ENCODE data around the gene EXD1. TPM values are rescaled to one million over a fixed set of nuclear protein-coding genes. Genes with fewer than 3 reads are reported as not detected.

Gene EXD1
- total RNA-seq, 1 experiment from 2014 or later = 0.26 TPM

DNA sequence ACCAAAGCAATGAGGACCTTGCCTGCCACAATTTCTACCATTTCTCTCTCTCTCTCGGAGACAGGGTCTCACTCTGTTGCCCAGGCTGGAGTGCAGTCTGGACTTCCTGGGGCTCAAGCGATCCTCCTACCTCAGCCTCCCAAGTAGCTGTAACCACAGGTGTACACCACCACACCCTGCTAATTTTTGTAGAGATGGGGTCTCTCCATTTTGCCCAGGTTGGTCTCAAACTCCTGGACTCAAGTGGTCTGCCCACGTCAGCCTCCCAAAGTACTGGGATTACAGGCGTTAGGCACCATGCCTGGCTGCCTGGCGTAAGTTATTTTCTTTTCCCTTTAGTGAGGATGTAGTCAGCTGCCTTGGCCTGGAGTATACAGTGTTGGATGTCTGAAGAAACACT, 76.8 kb downstream of the EXD1 start:
- DNase-seq (ENCODE audit: low spot score) (no peak), ATAC-seq (no peak)
- no peak overlapping the region for H3K27ac Mint-ChIP-seq
- H3K9me3 Mint-ChIP-seq = peaks cover 8% of the 10 kb centered on the region
- no peak overlapping the region for H3K4me3 Mint-ChIP-seq
- no peaks in the 10 kb centered on the region for H3K4me1 Mint-ChIP-seq
- CTCF ChIA-PET = interaction anchor here (0.8 to 1.1 kb wide), 2 partner anchors 9 to 77 kb away, joined by 3 read pairs; partner anchors contain the start of gene CHP1
- H3K27me3 Mint-ChIP-seq (ENCODE audit: low read depth) = no peaks in the 10 kb centered on the region
- POLR2A ChIA-PET = no interaction called here
- H3K36me3 Mint-ChIP-seq = no peaks in the 10 kb centered on the region
- TF ChIP-seq, protein P1, sequence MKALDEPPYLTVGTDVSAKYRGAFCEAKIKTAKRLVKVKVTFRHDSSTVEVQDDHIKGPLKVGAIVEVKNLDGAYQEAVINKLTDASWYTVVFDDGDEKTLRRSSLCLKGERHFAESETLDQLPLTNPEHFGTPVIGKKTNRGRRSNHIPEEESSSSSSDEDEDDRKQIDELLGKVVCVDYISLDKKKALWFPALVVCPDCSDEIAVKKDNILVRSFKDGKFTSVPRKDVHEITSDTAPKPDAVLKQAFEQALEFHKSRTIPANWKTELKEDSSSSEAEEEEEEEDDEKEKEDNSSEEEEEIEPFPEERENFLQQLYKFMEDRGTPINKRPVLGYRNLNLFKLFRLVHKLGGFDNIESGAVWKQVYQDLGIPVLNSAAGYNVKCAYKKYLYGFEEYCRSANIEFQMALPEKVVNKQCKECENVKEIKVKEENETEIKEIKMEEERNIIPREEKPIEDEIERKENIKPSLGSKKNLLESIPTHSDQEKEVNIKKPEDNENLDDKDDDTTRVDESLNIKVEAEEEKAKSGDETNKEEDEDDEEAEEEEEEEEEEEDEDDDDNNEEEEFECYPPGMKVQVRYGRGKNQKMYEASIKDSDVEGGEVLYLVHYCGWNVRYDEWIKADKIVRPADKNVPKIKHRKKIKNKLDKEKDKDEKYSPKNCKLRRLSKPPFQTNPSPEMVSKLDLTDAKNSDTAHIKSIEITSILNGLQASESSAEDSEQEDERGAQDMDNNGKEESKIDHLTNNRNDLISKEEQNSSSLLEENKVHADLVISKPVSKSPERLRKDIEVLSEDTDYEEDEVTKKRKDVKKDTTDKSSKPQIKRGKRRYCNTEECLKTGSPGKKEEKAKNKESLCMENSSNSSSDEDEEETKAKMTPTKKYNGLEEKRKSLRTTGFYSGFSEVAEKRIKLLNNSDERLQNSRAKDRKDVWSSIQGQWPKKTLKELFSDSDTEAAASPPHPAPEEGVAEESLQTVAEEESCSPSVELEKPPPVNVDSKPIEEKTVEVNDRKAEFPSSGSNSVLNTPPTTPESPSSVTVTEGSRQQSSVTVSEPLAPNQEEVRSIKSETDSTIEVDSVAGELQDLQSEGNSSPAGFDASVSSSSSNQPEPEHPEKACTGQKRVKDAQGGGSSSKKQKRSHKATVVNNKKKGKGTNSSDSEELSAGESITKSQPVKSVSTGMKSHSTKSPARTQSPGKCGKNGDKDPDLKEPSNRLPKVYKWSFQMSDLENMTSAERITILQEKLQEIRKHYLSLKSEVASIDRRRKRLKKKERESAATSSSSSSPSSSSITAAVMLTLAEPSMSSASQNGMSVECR (CRISPR knock-in tag; IDR thresholded peaks at IDR 0.05; ENCODE audit: borderline replicate concordance) = no peak
- TF ChIP-seq GRHL2 (CRISPR knock-in tag; IDR thresholded peaks at IDR 0.05; ENCODE audit: insufficient replicate concordance, severe bottlenecking) = no peak
- TF ChIP-seq, protein P2, sequence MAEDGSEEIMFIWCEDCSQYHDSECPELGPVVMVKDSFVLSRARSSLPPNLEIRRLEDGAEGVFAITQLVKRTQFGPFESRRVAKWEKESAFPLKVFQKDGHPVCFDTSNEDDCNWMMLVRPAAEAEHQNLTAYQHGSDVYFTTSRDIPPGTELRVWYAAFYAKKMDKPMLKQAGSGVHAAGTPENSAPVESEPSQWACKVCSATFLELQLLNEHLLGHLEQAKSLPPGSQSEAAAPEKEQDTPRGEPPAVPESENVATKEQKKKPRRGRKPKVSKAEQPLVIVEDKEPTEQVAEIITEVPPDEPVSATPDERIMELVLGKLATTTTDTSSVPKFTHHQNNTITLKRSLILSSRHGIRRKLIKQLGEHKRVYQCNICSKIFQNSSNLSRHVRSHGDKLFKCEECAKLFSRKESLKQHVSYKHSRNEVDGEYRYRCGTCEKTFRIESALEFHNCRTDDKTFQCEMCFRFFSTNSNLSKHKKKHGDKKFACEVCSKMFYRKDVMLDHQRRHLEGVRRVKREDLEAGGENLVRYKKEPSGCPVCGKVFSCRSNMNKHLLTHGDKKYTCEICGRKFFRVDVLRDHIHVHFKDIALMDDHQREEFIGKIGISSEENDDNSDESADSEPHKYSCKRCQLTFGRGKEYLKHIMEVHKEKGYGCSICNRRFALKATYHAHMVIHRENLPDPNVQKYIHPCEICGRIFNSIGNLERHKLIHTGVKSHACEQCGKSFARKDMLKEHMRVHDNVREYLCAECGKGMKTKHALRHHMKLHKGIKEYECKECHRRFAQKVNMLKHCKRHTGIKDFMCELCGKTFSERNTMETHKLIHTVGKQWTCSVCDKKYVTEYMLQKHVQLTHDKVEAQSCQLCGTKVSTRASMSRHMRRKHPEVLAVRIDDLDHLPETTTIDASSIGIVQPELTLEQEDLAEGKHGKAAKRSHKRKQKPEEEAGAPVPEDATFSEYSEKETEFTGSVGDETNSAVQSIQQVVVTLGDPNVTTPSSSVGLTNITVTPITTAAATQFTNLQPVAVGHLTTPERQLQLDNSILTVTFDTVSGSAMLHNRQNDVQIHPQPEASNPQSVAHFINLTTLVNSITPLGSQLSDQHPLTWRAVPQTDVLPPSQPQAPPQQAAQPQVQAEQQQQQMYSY (CRISPR knock-in tag; IDR thresholded peaks at IDR 0.05) = no peak
- no peak; the same call in 1 of the 2 replicates for TF ChIP-seq ZNF121 (CRISPR knock-in tag; IDR thresholded peaks at IDR 0.05)
- no peak for TF ChIP-seq IRF2 (CRISPR knock-in tag; IDR thresholded peaks at IDR 0.05; ENCODE audit: borderline replicate concordance, low read depth)
- TF ChIP-seq, protein P3, sequence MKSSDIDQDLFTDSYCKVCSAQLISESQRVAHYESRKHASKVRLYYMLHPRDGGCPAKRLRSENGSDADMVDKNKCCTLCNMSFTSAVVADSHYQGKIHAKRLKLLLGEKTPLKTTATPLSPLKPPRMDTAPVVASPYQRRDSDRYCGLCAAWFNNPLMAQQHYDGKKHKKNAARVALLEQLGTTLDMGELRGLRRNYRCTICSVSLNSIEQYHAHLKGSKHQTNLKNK (CRISPR knock-in tag; IDR thresholded peaks at IDR 0.05) = no peak
- no peak for TF ChIP-seq EMX1 (CRISPR knock-in tag; IDR thresholded peaks at IDR 0.05)
- TF ChIP-seq SOX15 (CRISPR knock-in tag; IDR thresholded peaks at IDR 0.05) = no peak
- TF ChIP-seq NR3C1 (CRISPR knock-in tag; conservative IDR thresholded peaks at IDR 0.05; ENCODE audit: low read depth) = no peak
- TF ChIP-seq, protein P4, sequence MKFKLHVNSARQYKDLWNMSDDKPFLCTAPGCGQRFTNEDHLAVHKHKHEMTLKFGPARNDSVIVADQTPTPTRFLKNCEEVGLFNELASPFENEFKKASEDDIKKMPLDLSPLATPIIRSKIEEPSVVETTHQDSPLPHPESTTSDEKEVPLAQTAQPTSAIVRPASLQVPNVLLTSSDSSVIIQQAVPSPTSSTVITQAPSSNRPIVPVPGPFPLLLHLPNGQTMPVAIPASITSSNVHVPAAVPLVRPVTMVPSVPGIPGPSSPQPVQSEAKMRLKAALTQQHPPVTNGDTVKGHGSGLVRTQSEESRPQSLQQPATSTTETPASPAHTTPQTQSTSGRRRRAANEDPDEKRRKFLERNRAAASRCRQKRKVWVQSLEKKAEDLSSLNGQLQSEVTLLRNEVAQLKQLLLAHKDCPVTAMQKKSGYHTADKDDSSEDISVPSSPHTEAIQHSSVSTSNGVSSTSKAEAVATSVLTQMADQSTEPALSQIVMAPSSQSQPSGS (CRISPR knock-in tag; IDR thresholded peaks at IDR 0.05; ENCODE audit: borderline replicate concordance, low read depth) = no peak
- no peak for TF ChIP-seq FOXK1 (CRISPR knock-in tag; IDR thresholded peaks at IDR 0.05)
- TF ChIP-seq, protein P5, sequence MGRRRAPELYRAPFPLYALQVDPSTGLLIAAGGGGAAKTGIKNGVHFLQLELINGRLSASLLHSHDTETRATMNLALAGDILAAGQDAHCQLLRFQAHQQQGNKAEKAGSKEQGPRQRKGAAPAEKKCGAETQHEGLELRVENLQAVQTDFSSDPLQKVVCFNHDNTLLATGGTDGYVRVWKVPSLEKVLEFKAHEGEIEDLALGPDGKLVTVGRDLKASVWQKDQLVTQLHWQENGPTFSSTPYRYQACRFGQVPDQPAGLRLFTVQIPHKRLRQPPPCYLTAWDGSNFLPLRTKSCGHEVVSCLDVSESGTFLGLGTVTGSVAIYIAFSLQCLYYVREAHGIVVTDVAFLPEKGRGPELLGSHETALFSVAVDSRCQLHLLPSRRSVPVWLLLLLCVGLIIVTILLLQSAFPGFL (CRISPR knock-in tag; IDR thresholded peaks at IDR 0.05; ENCODE audit: borderline replicate concordance) = no peak
- TF ChIP-seq, protein P6, sequence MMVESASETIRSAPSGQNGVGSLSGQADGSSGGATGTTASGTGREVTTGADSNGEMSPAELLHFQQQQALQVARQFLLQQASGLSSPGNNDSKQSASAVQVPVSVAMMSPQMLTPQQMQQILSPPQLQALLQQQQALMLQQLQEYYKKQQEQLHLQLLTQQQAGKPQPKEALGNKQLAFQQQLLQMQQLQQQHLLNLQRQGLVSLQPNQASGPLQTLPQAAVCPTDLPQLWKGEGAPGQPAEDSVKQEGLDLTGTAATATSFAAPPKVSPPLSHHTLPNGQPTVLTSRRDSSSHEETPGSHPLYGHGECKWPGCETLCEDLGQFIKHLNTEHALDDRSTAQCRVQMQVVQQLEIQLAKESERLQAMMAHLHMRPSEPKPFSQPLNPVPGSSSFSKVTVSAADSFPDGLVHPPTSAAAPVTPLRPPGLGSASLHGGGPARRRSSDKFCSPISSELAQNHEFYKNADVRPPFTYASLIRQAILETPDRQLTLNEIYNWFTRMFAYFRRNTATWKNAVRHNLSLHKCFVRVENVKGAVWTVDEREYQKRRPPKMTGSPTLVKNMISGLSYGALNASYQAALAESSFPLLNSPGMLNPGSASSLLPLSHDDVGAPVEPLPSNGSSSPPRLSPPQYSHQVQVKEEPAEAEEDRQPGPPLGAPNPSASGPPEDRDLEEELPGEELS (CRISPR knock-in tag; IDR thresholded peaks at IDR 0.05) = no peak
- TF ChIP-seq, protein P7, sequence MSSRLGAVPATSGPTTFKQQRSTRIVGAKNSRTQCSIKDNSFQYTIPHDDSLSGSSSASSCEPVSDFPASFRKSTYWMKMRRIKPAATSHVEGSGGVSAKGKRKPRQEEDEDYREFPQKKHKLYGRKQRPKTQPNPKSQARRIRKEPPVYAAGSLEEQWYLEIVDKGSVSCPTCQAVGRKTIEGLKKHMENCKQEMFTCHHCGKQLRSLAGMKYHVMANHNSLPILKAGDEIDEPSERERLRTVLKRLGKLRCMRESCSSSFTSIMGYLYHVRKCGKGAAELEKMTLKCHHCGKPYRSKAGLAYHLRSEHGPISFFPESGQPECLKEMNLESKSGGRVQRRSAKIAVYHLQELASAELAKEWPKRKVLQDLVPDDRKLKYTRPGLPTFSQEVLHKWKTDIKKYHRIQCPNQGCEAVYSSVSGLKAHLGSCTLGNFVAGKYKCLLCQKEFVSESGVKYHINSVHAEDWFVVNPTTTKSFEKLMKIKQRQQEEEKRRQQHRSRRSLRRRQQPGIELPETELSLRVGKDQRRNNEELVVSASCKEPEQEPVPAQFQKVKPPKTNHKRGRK (CRISPR knock-in tag; IDR thresholded peaks at IDR 0.05; ENCODE audit: borderline replicate concordance) = no peak
- no peak for TF ChIP-seq TEAD1 (CRISPR knock-in tag; IDR thresholded peaks at IDR 0.05)
- TF ChIP-seq MYBL2 (CRISPR knock-in tag; IDR thresholded peaks at IDR 0.05) = no peak
- TF ChIP-seq, protein P8, sequence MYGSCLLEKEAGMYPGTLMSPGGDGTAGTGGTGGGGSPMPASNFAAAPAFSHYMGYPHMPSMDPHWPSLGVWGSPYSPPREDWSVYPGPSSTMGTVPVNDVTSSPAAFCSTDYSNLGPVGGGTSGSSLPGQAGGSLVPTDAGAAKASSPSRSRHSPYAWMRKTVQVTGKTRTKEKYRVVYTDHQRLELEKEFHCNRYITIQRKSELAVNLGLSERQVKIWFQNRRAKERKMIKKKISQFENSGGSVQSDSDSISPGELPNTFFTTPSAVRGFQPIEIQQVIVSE (CRISPR knock-in tag; IDR thresholded peaks at IDR 0.05; ENCODE audit: borderline replicate concordance) = no peak
- TF ChIP-seq, protein P9, sequence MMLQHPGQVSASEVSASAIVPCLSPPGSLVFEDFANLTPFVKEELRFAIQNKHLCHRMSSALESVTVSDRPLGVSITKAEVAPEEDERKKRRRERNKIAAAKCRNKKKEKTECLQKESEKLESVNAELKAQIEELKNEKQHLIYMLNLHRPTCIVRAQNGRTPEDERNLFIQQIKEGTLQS (CRISPR knock-in tag; conservative IDR thresholded peaks at IDR 0.05) = no peak
- no peak for TF ChIP-seq SP1 (CRISPR knock-in tag; conservative IDR thresholded peaks at IDR 0.05)
